ENCODE results near the gene PIGM.
A peak's percentile ranks its signal among the peaks of the same experiment; 100 is the strongest.

Gene PIGM

DNA sequence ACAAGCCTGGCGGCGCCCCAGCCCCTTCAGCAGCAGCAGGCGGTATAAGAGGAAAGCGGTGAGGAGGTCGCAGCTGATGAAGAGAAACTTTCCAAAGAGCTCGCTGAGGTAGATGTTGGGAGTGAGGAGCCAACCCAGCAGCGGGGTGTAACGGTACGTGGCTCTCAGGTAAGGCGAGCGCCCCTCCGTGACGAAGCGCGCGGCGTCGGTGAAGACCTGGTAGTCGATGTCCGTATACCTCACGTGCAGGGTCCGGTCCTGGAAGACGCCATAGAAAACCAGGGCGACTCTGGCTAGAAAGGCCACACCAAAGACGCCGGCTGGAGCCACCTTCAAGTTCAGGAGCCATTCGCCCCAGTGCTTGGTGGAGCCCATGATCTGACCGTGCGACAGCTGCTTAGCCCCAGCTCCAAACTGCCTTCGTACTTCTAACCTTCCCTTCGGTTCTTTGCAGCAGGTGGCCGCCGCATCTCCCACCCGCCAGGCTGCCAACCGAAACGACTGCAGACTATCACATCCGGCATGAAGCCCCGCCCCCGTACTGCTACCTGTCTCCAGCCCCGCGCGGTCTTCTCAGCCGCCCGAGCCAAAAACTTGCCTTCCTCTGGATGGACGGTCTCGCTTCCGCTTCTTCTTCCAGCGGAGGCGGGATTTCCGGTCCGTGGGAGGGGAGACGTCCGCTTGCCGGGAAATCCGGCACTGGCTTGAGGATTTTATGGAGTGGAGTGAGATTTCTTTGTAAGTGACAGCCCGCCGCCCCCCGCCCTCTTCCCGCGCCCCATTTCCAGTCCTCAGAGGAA is at the start of gene PIGM:
PIGM (minus strand) TSS at position 626 of the 800 bp plus-strand sequence; CDS start at position 375, 251 bp downstream.
- TF ChIP-seq, protein P1, sequence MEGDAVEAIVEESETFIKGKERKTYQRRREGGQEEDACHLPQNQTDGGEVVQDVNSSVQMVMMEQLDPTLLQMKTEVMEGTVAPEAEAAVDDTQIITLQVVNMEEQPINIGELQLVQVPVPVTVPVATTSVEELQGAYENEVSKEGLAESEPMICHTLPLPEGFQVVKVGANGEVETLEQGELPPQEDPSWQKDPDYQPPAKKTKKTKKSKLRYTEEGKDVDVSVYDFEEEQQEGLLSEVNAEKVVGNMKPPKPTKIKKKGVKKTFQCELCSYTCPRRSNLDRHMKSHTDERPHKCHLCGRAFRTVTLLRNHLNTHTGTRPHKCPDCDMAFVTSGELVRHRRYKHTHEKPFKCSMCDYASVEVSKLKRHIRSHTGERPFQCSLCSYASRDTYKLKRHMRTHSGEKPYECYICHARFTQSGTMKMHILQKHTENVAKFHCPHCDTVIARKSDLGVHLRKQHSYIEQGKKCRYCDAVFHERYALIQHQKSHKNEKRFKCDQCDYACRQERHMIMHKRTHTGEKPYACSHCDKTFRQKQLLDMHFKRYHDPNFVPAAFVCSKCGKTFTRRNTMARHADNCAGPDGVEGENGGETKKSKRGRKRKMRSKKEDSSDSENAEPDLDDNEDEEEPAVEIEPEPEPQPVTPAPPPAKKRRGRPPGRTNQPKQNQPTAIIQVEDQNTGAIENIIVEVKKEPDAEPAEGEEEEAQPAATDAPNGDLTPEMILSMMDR (IDR thresholded peaks at IDR 0.05; ENCODE audit: low read depth, low read length): no peak
- DNase-seq (ENCODE audit: extremely low read depth, low read depth): peak; percentile 47

DNA sequence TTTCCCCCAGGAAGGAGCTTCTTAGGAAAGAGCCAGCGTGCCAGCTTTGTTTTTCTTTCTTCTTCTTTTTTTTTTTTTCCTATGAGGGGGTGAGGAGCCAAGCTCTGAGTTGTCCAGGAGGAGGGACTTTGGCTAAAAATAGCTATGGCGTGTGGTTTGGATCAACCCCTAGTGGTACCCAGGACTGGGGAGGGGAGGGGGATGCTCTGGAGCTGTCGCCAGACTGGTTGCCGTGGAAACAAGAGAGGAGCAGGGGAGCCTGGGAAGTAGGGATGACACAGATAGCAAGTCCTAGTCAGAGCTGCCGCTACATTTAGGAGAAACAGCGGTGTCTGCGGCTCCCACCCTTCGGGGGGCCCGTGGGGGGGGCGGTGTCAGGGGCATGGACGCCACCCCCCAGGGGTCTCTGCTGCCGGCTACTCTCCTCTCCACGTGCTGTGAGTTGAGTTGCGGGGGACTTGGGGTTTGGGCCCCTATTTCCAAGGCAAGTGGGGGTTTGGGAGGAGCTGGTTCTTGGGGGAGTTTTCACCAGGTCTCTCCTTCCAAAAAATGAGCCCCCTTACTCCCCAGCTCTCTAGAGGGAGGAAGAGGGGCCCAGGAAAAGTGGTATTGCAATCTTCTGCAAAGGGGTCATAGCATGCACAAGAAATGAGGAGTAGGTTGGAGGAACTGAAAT is 49.6 kb upstream of the PIGM start, which contains the start of gene KCNJ9:
KCNJ9 (plus strand) TSS at position 278 of the 676 bp plus-strand sequence. CDS start 2,493 bp downstream, outside the sequence.
- TF ChIP-seq, protein P1 (IDR thresholded peaks at IDR 0.05; ENCODE audit: low read depth, low read length): no peak
- DNase-seq (ENCODE audit: extremely low read depth, low read depth): no peak

DNA sequence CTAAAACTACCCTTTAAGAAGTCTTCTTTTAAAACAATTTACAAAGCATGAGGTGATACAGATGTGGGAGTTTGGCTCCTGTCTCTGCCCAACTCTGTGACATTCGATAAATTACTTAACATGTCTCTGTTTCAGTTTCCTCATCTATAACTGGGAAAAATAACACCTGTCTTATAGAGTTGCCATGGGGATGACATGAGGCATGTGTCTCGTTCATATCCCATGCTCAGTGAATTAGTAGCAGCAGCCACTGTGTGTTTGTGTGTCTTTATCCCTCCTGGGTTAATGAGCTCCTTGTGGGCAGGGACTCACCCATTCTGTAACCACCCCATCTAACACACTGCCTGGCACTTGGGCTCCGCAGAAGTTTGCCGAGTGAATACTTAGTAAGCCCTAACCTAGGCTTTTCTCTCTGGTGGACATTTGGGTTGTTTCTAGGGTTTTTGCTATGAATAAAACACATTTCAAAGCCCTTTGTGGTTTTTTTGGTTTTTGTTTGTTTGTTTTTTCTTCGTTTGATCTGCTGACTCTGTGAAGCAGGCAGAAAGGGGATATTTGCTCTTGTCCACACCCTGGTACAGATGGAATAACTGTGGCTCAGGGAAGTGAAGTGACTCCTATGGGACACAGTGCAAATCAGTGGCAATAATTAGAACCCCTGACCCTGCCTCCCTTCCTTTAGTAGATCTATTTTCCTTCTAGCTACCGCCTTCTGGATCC is 48.8 kb upstream of the PIGM start:
- TF ChIP-seq, protein P1 (IDR thresholded peaks at IDR 0.05; ENCODE audit: low read depth, low read length): no peak
- DNase-seq (ENCODE audit: extremely low read depth, low read depth): no peak

DNA sequence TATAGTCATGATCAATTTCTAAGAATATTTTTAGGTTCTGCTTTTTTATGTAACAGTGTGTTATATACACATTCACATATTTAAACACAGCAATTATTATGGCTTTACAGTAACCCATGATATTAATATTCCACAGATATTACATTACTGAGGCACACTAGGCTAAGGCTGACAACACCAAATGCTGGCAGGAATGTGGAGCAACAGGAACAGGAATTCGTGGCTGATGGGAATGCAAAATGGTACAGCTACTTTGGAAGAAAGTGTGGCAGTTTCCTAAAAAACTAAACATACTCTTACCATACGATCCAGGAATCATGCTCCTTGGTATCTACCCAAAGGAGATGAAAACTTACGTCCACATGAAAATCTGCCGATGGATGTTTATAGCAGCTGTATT is 47.7 kb upstream of the PIGM start:
- no peak for DNase-seq (ENCODE audit: extremely low read depth, low read depth)
- TF ChIP-seq, protein P1 (IDR thresholded peaks at IDR 0.05; ENCODE audit: low read depth, low read length): no peak

DNA sequence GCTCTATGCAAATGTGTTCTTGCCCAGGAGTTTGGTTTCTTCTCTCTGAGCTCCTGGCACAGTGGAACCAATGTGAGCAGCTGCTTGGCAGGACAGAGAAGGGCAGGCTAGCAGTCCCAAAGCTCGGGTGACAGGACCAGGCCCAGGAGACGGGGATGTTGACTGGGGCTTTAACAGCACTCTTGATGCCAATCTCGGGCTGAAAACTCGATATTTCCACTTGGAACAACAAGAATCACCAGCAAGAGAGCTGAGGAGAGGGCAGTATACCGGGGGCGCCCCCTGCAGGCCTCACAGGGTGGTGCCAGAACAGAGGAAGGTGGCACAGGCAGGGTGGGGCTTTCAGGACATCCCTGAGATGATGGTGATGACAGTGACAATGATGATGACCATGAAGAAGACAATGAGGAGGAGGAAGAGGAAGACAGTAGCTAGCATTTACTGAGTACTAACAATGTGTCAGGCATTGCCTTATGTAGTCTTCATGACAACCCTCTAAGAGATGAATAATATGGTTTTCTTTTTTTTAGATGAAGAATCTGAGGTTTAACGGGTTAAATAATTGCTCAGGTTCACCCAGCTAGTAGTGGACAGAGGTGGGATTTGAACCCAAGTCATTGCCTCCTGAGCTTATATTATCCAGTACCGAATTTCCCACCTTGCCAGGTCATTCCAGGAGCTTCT is 46.9 kb upstream of the PIGM start:
- TF ChIP-seq, protein P1 (IDR thresholded peaks at IDR 0.05; ENCODE audit: low read depth, low read length): peak; percentile 72
- no peak for DNase-seq (ENCODE audit: extremely low read depth, low read depth)

DNA sequence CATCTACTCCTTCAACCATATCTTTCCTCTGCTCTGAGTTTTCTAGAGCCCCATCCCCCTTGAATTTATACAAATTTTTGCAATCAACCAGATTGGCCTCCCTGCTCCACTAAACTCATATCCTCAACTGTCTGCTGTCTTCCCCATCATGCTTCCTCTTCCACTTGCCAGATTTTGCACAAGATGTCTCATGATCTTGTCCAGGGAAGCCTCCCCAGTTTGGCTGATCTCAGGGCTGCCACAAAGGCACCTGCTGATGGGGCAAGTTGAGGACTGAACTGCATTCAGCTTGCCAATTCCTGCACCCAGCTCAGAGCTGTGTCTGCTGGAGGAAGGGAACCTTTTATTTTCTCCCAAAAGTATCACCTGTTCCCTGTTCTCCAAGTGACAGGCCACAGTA is 45.7 kb upstream of the PIGM start:
- no peak for DNase-seq (ENCODE audit: extremely low read depth, low read depth)
- TF ChIP-seq, protein P1 (IDR thresholded peaks at IDR 0.05; ENCODE audit: low read depth, low read length): no peak
